CD4-positive, alpha-beta T cell treated with Interferon alpha-2 for 1 hour (primary cell): ENCODE results near the gene MED19.
"Not testable (repeated sequence)": the region's sequence is repeated elsewhere in the genome, so short reads cannot be mapped to it uniquely, and the experiment has no call there.

Experiments
- DNase-seq, 2 donors: peaks; one replicate each; pipeline ENCODE4 v3.0.0-alpha.2; 2020 to 2022

The MED19 gene, protein sequence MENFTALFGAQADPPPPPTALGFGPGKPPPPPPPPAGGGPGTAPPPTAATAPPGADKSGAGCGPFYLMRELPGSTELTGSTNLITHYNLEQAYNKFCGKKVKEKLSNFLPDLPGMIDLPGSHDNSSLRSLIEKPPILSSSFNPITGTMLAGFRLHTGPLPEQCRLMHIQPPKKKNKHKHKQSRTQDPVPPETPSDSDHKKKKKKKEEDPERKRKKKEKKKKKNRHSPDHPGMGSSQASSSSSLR

GRCh38 chr11:57711414-57712255 is at the start of gene MED19:
Gene MED19, minus strand, starts transcription at chr11:57712215. Its CDS starts 36 bp downstream, at chr11:57712179.
- DNase-seq, result peak; percentile 84 to 90

GRCh38 chr11:57758174-57758573 is 46.2 kb upstream of the MED19 start:
- DNase-seq, result no peak

DNA sequence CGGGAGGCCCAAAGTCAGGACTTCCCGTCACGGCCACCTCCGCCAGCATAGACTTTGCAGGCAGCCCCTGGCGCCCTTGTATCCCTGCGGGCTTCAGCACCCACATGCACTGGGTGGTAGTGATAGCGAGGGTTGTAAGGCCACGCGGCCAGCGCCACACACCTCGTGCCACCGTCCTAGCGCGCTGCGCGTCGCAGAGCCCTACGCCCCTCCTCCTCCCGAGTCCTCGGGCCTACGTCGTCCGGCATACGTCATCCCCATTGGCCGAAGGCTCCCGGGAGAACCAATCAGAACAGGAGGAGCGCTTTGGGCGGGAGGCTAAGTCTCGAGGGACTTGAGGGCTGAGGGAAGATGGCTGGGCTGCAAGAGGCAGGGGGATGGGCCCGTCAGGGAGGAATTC is 40.9 kb upstream of the MED19 start:
- DNase-seq, result no peak

GRCh38 chr11:57751676-57752253 is 39.8 kb upstream of the MED19 start, which contains the start of gene BTBD18:
Gene BTBD18, minus strand, starts transcription at chr11:57751819. Its CDS starts 631 bp downstream, at chr11:57751188.
- DNase-seq, result peak in 1 of 2 donors; percentile 21

DNA sequence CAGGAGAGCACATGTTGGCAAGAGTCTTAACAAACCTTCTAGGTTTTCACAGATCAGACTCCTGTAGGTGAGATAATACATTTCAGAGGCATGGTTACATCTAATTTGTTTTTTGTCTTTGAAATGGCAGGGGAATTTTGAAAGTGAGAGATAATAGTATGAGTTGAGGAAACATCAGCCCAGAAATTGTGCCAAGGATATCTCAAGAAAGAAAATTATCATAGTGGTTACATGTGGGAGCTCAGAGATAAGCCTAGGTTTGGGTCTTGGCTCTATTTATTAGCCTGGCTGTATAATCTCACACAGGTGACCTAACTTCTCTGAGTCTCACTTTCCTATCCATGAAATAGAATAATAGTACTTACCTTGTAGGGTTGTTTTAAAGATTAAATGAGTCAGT is 39.2 kb upstream of the MED19 start:
- DNase-seq, result no peak

GRCh38 chr11:57746920-57747319 is 34.9 kb upstream of the MED19 start:
- no peak for DNase-seq

DNA sequence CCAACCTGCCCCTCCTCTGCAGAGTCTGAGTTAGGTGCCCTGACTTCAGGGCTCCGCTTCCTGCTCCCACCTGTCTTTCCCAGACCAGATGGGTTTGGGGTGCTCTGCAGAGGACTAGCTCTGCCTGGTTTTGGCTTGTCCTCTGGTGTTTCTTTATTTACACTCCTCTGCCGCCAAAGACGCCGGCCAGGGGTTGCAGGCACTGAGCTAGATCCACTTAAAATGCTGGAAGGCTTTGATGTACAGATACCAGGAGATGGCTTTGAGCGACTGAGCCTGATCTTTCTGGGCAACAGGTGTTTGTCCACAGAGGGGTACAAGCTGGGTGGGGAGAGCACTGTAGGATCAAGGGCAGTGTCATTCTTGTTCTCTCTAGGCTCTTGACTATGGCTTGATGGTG is 33.2 kb upstream of the MED19 start:
- no peak for DNase-seq

DNA sequence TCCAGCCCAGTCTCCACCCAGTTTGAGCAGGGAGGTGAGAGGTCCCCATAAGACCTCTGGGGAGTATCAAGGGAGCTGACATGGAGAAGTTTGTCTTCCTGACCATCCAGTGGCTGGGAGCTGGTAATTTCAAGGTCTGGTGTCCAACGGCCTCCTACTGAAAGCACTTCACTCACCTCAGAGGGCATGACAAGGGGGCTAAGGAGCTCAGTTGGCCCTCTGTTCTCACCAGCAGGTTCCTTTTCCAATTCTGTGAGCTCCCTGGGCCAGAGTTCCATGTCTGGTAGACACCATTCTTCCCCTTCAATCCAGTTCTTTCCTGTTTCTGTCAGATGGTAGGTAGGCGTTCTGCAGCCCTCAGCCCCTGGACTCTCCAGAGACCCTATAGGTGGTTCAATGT is 32.3 kb upstream of the MED19 start:
- no peak for DNase-seq

DNA sequence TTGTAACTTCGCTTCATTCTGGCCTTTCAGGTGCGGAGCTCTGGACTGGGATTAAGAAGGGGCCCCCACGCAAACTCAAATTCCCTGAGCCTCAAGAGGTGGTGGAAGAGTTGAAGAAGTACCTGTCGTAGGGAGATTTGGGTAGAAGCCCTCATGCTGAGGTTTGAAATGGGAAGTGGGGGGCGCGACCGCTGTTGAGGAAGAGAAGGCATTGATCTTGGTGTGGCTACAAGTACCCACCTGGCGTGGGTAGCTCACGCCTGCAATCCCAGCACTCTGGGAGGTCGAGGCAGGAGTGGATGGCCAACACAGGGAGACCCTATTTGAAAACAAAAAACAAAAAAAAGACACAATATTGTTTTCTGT is 30.1 kb upstream of the MED19 start:
- no peak for DNase-seq

GRCh38 chr11:57741132-57742086 is 29.4 kb upstream of the MED19 start, which contains the start of gene SELENOH:
Gene SELENOH, plus strand, starts transcription at chr11:57741491. Its CDS starts 105 bp downstream, at chr11:57741596.
- peak; percentile 92 to 94 for DNase-seq

DNA sequence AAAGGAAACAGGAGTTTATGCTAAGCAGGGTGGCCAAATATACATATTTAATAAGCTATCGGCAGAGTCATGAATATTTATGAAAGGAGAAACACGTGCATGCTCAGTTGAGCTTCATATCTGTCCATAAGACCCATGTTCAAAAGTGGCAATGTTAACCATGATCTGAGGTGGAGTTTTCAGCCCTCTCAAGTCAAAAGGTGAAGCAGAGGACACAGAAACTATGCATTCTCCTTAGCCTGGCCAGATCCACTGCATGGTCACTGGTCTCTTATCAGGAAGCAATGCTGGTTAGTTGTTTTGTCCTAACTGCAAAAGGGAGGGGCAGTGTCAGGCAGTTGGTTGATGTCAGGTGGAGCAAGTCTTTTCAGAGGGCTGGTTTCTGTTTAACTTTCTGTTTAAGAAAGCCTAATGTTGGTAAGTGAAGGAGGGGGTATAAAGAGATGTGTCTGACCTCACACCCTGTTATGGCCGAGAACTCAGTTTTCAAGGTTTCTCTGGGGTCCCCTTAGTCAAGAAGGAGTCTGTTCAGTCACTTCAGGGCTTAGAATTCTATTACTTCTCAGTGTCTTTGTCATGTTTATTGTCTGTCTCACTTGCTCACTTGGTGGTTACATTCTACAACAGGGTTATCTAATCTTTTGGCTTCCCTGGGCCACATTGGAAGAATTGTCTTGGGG is 23.7 kb upstream of the MED19 start:
- DNase-seq, result no peak

DNA sequence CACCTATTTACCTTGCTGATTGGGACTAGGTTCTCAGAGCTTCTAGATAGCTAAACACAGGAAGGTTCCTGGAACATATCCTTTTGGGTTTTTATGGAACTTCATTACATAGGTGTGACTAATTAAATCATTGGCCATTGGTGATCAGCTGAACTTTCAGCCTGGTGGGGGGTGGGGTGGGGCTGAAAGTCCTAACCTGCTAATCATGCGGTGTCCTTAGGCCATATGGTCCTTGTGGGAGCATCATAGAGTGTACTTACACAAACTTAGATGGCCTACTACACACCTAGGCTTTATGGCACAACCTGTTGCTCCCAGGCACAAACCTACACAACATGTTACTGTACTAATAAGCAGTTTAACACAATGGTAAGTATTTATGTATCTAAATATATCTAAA is 20.6 kb upstream of the MED19 start:
- no peak for DNase-seq

- no peak for DNase-seq
These were observed 17.5 kb upstream of the MED19 start for GRCh38 chr11:57729479-57729878.

- no peak for DNase-seq
These were observed 16.8 kb upstream of the MED19 start for GRCh38 chr11:57728829-57729228.

DNA sequence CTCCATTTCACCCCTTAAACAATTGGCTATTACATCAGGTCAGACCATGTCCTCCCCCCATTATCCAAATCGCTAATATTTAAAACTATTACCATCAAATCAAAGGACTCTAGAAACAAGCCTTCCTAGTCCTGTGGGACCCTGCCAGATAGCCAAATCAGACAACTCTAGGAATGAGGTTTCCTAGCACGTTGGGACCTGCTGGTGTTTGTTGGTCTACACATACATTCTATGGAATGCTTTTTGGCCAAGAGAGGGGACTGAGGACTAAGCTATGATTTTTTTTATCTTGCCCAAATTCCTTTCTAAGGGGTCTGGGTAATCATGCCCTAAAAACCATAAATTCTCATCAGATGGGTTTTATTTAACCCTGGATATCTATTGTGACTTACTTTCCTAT is 15.2 kb upstream of the MED19 start:
- DNase-seq, result no peak

DNA sequence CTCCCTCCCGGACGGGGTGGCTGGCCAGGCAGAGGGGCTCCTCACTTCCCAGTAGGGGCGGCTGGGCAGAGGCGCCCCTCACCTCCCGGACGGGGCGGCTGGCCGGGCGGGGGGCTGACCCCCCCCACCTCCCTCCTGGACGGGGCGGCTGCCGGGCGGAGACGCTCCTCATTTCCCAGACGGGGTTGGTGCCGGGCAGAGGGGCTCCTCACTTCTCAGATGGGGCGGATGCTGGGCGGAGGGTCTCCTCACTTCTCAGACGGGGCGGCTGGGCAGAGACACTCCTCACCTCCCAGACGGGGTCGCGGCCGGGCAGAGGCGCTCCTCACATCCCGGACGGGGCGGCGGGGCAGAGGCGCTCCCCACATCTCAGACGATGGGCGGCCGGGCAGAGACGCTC is 4.7 kb upstream of the MED19 start:
- DNase-seq, result not testable (repeated sequence)

- DNase-seq, result no peak
These were observed 1.8 kb upstream of the MED19 start for GRCh38 chr11:57713835-57714234.

DNA sequence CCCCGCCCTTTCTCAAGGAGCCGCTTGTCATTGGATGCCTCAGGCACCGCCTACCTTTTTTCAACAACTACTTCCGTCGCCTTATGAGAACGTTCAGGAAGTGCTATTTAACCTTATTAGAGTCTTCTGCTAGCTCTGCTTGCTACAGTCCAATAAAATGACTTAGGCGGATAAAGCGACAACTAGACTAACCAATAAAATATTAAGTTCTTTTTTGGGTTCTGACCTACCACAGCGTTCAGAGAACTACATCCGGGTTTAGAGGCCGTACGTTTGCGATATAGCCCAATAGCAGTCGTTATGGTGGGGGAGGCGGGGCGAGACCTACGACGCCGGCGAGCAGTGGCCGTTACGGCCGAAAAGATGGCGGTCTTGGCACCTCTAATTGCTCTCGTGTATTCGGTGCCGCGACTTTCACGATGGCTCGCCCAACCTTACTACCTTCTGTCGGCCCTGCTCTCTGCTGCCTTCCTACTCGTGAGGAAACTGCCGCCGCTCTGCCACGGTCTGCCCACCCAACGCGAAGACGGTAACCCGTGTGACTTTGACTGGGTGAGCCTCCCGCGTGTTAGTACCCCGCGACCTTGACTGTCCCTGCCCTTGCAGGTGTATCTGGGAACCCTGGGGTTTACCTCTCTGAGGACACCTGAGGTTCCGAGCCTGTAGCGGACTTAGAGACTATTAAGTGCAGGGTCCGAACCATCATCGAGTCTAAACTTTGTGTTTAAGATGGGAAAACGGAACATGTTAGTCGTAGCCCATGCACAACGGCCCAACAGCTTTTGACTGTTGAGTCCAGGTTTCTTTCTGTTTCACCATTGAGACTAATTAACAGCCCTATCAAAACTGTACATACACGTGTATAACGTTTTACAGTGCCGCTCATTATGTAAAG is 488 bp upstream of the MED19 start, which contains the start of gene TMX2:
TSS of gene TMX2 (plus strand) at position 338 of the 895 bp plus-strand sequence. CDS start at position 364, 26 bp downstream.
- peak; percentile 94 to 97 for DNase-seq

- DNase-seq, result no peak
These were observed 2.1 kb downstream of the MED19 start for GRCh38 chr11:57709802-57710367.

DNA sequence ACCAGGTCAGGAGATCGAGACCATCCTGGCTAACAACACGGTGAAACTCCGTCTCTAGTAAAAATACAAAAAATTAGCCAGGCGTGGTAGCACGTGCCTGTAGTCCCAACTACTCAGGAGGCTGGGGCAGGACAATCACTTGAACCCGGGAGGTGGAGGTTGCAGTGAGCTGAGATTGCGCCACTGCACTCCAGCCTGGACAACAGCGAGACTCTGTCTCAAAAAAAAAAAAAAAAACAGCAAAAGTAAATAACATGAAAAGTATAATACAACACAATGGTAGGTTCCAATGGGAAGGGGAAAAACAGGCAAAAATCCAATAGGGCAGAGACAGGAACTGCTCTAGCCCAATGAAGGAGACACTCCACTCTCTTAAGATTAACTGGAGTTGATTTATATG is 6.6 kb downstream of the MED19 start:
- not testable (repeated sequence) for DNase-seq
